HG02938 (cell line): Measurements from ENCODE around the gene IL12RB2.

Experiments used
- ATAC-seq: cut with Tn5 transposase; IDR thresholded peaks from one replicate; pipeline ENCODE4 v1.9.1; 2021; ENCODE audit warnings: mild to moderate bottlenecking, moderate library complexity; ENCODE audit not compliant: unreplicated experiment

IL12RB2 gene

DNA sequence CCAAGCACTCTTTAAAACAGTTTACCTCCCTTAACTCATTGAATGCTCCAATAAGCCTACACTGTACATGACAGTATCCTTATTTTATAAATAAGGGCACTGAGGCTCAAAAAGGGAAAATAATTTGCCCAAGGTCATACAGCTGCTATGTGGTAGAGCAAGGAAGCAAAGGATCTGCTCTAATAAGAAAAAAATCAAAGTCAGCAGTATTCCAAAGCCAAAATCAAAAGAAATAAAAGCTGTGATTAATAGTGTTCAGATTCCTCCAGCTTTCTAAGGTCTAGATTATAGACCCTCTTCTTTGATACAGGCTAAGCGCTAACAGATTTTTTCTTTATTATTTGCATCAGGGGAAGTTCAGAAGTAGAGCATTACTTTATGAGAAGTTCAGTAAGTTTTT is 39.3 kb downstream of the IL12RB2 start:
- no peak for ATAC-seq

DNA sequence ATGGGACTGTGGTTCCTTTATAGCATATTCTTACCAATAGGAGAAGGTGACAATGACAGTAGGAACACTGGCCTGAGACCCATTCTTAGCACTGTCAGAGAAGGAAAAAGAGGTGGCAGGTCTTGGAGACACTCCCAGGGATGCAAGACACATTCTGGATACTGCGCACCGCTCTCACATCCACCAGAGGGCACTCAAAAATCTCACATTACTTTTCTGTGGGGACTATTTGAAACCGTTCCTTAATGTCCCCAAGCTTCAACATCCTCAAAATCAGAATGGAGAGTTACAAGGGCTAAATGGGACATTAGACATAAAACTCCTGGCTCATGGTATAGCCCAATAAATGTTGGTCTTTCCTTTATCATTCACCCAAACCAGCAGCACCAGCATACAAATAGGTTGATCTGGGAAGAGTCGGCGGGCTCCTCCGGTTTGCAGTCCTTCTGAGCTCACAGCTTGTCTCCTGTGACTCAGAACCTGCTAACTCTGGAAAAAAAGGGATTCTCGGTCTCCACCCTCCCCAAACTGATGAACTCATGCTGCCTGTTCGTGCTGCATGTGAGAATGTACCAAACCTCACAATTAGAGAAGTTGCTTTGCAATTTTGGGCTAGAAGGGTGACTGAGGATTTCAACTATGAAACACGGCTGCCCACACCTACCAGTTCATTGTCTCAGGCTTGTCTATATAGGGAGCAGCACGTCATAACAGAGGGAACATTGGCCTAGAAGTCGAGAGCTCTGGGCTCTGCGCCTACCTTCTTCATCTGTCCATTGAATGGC is 40.2 kb downstream of the IL12RB2 start:
- ATAC-seq, result no peak

DNA sequence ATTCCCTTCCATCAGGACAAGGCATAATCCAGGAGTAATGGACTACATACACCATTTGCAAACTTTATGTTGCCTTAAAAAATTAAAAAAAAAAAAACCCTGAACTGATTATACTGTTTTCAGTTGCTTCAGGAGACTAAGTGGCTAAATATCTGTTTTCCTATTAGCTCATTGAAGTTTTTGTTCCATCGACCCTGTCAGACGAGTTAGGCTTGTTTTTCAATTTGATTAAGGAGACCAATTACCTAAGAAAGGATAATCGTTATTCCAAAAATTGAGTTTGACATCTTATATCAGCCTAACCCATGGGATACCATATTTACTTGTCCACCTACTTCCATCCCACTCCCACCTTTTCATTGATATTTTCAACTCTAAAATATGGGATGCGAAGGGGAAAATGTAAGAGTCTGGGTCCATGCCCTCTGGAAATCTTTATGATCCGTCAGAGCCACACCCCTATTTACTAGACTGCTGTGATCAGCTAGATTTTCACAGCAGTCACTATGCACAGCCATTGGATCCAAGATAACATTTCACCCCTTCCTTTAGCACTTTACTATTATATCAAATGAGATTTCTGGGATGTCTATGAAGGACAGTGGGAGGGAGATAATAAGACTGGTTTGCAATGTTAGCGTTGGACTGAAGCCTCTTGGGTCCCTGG is 41.0 kb downstream of the IL12RB2 start:
- ATAC-seq, result no peak

DNA sequence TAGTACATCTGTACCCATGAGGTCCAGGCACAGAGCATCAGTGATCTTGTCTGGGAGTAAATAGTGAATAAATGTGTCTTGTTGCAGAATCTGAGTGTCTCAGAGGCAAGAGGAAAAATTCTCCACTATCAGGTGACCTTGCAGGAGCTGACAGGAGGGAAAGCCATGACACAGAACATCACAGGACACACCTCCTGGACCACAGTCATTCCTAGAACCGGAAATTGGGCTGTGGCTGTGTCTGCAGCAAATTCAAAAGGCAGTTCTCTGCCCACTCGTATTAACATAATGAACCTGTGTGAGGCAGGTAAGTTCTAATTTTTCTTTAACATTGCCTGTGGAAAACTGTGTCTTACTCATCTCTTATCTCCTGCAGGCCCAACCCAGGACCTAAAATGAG is 43.1 kb downstream of the IL12RB2 start:
- no peak for ATAC-seq

DNA sequence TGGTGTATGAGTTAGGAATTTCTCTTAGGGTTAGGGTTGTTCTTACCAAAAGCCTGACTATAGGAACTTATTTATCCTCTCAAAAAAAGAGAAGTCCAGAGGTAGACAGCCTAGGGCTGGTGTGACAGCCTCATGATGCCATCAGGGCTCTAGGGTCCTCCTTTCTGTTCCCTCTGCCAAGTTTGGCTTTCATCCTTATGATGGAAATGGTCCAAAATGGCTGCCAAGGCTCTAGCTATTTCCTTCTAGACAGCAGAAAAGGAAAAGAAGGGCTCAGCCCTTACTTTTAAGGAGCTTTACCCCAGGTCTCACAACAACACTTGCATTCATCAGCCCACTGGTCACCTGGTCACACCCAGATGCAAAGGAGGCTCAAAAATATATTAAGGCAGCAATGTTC is 44.5 kb downstream of the IL12RB2 start:
- ATAC-seq, result no peak

DNA sequence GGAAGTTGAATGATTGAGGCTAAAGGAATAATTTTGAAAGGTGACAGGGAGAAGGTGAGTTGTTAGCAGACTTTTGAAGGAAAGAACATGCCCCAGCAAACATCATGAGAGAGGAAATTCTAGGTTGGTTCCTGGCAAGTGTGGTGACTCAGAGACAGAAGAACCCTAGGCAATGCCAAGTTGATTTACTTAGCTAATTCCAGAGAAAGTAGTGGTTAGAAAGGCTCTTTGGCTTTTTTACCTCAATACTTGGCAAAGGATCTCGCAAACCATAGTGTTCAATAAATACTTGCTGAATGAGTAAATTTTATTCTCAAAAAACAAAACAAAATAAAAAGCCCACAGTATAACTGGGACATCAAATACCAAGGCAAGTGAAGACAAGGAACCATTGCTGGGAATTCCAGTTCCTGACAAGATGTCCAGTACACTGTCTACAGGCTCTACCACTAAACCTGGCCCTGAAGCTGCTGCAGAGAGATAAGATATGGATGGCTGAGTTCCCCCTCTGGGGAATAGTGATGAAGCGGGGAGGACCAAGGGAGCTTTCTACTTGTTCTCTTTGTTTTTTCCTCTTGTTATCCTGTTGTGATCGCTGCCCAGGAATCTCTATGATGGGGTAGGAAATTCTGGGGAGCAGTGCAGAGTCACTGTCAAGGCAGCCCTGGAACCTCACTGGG is 48.2 kb downstream of the IL12RB2 start:
- ATAC-seq, result no peak

DNA sequence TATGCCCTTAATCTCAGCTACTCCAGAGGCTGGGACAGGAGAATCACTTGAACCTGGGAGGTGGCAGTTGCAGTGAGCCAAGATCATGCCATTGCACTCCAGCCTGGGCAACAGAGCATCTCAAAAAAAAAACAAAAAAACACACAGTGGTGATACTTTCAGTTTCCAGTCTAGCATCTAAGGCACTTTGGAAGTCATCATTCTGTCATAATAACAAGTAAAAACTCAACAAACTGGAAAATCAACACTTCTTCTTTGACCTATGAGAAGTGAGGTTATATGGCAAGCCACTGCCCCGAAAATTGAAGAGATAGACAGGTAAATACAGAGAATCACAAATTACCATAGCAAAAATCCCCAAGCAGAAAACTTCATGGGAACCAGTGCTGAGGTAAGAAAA is 51.9 kb downstream of the IL12RB2 start:
- no peak for ATAC-seq

DNA sequence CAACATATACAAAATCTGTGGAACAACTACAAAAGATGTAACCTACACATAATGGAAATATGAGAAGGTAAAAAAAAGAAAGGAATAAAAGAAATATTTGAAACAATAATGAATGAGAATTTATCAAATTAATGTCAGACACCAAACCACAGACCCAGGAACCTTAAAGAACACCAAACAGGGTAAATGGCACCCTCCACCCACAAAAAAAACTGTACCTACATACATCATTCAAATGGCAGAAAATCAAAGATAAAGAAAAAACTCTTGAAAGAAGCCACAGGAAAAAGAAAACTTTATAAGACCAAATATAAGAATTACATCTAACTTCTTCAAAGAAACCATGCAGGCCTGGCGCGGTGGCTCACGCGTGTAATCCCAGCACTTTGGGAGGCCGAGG is 54.0 kb downstream of the IL12RB2 start:
- no peak for ATAC-seq

DNA sequence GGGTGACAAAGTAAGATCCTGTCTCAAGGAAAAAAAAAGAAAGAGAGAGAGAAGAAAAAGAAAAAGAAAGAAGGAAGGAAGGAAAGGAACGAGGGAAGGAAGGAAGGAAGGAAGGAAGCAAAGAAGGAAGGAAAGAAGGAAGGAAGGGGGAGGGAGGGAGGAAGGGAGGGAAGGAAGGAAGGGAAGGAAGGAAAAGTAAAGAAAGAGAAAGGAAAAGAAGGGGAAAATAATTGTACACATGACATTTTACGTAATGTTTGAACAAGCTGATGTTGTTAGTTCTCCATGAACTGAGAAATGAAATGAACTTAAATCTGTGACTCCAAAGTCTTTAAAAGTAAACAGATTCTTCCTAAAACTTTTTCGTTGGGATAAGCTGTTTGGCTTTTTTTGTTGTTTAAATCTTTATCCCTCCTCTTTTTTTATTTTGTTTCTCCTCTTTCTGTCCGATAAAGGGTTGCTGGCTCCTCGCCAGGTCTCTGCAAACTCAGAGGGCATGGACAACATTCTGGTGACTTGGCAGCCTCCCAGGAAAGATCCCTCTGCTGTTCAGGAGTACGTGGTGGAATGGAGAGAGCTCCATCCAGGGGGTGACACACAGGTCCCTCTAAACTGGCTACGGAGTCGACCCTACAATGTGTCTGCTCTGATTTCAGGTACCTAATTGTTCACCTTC is 59.8 kb downstream of the IL12RB2 start:
- no peak for ATAC-seq

DNA sequence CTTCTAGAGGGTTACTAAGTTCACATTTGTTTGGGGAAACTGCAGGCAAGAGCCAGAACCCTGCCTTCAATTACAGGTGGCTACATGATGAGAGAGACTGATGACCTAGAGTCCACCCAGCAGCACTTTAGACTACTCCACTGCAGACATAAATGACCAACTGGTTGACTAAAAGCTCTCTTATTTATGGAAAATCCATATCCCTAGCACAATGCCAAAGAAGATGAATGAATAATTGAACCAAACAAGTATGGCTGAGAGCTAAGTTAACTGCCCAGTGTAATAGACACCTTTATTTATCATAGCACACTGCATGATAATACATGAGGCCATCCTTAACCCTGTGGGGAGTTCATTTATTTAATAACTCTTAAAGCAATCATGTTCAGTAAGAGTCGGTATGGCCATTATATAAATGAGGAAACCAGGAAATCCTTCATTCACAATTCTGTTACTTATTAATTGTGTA is 60.4 kb downstream of the IL12RB2 start:
- ATAC-seq, result no peak

DNA sequence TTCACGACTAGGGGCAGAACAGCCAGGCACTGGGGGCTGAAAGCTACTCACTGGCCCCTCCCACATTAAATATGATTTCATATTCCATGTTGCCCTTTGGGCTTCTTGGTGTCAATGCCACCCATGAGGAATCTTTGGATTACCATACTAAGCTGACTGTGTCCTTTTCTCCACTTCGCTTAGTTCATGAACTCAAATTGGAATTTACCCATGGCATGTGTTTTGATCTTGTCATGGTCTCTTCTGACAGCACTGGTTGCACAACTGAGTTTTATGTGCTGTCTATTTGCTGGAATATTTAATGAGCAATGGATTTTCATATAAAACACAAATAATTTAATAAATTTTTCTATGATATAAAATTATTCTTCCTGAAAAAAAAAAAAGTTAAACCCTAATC is 63.4 kb downstream of the IL12RB2 start:
- ATAC-seq, result no peak

DNA sequence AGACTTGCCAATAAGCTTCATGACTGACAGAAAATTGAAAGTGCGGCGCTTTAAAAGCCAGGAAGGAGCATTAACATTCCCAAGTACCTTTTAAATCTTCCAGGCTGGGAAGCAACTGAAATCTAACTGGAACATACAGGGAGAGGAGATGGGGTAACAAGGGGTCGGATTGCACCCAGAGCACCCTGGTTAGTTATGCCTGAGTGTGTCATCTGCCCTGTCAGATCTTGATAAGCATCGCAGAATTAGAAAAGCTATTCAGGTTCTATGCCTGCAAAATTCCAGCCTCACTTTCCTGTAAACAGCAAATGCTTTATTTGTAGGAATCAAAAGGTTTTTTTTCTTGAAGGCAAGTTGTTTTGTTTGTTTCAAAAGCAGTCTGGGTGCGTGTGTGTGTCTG is 64.0 kb downstream of the IL12RB2 start:
- ATAC-seq, result no peak

DNA sequence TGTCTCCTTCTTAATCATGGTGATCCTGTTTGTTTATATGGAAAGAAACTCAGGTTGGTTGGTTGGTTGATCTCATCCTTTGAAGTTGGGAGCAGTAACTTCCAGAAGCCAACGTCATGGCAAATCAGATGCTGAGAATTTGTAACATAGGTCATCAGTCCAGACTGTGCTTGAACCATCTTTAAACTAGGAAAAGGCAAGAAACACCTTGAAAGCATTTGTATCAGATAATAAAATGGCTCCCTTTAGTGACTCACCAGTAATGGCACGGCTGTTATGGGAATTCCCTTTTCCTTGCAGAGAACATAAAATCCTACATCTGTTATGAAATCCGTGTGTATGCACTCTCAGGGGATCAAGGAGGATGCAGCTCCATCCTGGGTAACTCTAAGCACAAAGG is 64.5 kb downstream of the IL12RB2 start:
- no peak for ATAC-seq

DNA sequence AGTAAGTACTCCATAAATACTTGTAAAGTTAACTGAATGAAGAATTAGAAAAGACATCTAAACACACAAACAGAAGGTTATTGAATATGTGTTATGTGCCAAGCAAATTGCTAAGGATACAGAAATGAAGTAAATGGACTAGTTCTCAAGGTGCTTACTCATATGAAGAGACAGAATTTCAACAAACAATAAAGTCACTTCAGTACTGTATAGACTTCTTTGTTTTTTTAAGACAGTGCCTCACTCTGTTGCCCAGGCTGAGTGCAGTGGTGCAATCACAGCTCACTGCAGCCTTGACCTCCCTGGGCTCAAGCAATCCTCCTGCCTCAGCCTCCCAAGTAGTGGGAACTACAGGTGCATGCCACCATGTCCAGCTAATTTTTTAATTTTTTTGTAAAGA is 65.2 kb downstream of the IL12RB2 start:
- no peak for ATAC-seq

DNA sequence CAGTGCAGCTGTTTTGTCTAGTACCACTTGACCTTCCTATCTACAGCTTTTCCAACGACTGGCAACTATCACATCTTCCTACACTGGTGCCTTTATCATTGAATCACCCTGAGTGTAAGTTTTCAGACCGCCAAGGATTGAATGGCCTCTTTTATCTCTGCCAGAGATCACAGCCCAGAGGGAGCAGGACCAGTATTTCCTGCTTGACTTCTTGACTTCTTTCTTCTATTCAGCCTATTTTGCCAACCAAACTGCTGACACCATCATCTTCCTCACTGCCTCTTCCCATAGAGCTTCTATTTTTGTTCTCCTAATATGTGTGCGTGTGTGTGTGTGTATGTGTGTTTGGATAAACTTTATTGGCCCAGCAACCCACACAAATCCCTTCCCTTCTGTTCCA is 68.7 kb downstream of the IL12RB2 start:
- ATAC-seq, result no peak

DNA sequence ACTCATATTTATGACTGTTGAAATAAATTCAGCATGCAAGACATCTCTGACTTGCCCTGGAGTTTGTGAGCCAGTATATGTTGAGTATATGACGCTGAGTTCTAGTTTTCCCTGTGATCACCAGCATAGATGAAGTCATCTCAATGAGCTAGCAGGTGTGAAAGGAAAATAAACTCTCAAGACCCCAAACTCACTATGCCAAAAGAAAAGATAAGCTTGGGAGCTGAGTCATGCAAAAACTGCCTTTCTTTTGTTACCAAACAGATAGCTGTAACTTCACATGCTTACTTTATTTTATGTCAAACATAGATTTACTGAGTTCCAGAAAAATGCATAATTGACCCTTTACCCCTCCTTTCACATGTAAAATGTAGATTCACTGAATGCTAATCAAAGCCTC is 69.6 kb downstream of the IL12RB2 start:
- no peak for ATAC-seq

DNA sequence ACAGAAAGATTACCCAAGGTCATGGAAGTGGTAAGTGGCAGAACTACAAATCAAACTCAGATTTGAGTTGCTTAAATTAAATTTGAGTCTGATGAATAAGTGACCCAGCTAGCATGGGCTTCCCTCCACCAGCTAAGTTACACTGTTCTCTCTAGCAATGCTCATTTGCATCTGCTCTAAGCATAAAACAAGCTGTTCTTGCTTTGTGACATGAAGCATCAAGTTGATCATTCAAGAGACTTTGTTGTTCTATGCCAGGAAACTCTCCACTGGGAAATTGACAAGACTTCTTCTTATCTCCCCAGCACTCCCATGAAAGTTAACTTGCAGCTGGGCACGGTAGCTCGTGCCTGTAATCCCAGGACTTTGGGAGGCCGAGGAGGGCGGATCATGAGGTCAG is 73.5 kb downstream of the IL12RB2 start:
- no peak for ATAC-seq

DNA sequence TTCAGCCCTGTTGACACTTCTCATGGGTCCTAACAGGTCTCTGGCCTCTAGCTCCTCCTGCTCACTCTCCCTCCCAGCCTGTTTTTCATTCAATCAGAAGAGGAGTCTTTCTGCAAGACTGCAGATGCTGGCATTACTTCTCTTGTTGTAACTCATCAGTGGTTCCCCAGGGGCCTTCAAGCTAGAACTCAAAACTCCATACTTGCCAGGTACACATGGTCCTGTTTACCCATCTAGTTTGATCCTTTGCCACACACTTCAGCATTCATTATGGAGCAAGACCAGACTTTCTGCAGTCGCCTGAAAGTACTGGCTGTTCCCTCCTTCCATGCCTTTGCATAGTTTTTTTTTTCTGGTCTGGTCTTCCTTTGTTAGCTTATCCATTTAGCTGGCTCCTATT is 74.6 kb downstream of the IL12RB2 start:
- ATAC-seq, result no peak

DNA sequence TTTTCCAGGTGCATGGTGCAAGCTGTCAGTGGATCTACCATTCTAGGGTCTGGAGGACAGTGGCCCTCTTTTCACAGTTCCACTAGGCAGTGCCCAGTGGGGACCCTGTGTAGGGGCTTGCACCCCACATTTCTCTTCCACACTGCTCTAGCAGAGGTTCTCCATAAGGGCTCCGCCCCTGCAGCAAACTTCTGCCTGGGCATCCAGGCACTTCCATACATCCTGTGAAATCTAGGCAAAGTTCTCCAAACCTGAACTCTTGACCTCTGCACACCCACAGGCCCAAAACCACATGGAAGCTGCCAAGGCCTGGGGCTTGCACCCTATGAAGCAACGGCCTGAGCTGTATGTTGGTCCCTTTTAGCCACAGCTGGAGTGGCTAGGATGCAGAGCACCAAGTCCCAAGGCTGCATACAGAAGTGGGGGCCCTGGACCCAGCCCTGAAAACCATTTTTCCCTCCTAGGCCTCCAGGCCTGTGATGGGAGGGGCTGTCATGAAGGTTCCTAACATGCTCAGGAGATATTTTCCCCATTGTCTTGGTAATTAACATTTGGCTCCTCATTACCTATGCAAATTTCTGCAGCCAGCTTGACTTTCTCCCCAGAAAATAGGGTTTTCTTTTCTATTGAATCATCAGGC is 76.4 kb downstream of the IL12RB2 start:
- ATAC-seq, result no peak

DNA sequence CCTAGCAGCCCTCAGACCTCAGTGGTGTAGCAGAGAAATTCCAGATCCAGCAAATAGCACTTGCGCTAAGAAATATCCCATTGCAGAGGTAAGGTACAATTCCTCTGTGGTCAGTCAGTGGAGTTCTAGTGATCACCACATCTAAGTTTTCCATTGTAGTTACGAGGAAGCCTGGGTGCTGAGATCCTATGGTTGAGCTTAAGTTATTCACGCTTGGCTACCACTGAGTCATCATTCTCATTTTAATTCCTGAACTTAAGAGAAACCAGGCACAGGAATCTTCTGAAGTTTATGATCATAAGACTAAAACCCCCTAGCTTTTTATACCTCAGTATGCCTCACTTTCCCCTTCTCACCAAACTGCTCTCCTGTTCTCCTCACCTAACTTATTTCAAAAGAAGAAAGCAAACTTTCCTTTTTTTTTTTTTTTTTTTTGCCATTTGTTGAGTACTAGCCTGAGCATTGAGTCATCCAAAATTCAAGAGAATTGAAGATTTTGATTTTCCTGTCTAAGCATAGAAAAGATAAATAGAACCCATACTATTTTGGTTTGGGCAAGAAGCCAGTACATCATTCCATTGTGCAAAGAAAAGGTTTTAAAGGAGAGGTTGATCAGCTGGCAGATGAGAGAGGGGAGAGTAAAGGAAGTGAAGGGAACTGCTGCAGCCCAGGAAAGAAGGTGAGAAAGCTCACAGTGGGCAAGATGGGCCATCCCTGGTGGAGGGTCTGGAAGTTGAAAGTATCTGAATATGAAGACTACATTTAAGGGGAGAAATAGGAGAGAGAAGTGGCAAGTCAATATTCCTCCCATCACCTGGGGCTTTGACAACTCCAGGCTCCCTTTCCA is 82.6 kb downstream of the IL12RB2 start:
- ATAC-seq, result no peak
